Duodenal mucosa (tissue), 2 donors: ENCODE results near the gene MPPED2.

Experiments used
- H3K27ac ChIP-seq: one replicate; pipeline ENCODE4 v1.7.0; 2013; ENCODE audit warnings: low read depth, low read length
- H3K27me3 ChIP-seq, 2 donors: one replicate each; pipeline ENCODE4 v1.7.0; 2013; ENCODE audit warnings: low read length in 2 of 2, control low read depth in 1 of 2; ENCODE audit not compliant: insufficient read depth in 2 of 2, control insufficient read depth in 1 of 2
- H3K36me3 ChIP-seq, 2 donors: one replicate each; pipeline ENCODE4 v1.7.0; 2013; ENCODE audit warnings: low read length in 2 of 2, control low read depth in 1 of 2; ENCODE audit not compliant: insufficient read depth in 2 of 2, control insufficient read depth in 1 of 2
- H3K4me1 ChIP-seq, 2 donors: one replicate each; pipeline ENCODE4 v1.7.0; 2013; ENCODE audit warnings: low read length in 2 of 2, control low read depth in 1 of 2; ENCODE audit not compliant: insufficient read depth in 2 of 2, control insufficient read depth in 1 of 2
- H3K4me3 ChIP-seq, 2 donors: one replicate each; pipeline ENCODE4 v1.7.0; 2013; ENCODE audit warnings: low read length in 2 of 2, low read depth in 1 of 2
- H3K9ac ChIP-seq, 2 donors: one replicate each; pipeline ENCODE4 v1.7.0; 2013; ENCODE audit warnings: low read length in 2 of 2, low read depth in 1 of 2
- H3K9me3 ChIP-seq, 2 donors: one replicate each; pipeline ENCODE4 v1.7.0; 2013; ENCODE audit warnings: low read length in 2 of 2, control low read depth in 1 of 2; ENCODE audit not compliant: control insufficient read depth in 1 of 2

The MPPED2 gene

DNA sequence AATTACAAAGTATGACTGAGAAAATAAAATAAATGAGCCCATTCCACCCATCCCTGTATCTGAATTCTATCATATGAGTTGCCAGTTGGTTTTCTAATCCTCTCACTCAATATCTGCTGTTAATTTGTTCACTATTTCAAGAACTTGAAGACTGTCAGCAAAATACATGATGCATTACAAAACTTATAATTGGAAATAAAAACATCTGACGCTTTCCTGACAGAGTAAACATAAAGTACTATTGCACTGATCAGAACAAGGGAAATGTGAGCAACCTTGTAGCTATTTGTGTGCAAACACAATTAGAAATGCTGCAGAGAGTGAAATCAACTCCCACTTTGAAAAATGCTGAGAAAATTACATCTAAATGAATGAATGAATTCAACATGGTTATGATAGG lies 97.1 kb downstream of the MPPED2 start:
- H3K4me1 ChIP-seq: peaks cover 7 to 16% of the 10 kb centered on the region in 2 donors
- H3K9me3 ChIP-seq: no peaks in the 10 kb centered on the region
- no peak overlapping the region for H3K4me3 ChIP-seq
- no peak overlapping the region for H3K27ac ChIP-seq
- H3K36me3 ChIP-seq: no peaks in the 10 kb centered on the region
- H3K9ac ChIP-seq: no peak overlapping the region
- H3K27me3 ChIP-seq: no peaks in the 10 kb centered on the region

DNA sequence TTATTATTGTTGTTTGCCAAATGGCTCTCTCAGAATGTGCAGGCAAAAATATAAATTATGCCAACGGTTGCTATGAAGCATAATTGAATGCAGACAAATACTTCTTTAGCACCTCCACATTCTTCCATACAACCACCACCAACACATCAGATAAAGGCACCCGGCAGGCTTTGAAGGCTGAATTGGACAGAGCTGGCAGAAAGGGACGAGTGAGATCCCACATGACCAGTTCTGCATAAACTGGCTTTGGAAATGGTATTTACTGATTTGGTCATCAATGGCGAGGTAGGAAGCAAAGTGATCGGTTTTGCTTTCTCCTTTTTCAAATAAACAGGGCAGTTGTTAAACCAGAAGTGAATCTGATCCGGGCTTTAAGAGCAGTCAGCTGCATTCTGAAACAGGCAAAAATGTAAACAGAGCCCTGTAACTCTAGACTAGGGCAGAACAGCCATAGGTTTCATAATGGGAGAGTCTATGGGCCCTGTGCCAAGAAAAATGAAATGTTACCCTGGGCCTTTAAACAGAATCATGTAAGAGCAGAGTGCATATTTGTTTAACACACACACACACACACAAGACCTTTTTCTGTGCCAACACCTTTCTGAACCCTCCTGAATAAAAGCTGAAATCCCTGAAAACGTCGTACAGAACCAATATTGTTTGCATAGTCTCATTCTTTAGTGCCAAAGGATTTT lies 97.7 kb downstream of the MPPED2 start:
- H3K27me3 ChIP-seq: no peaks in the 10 kb centered on the region
- no peaks in the 10 kb centered on the region for H3K9me3 ChIP-seq
- peaks cover 7 to 16% of the 10 kb centered on the region in 2 donors for H3K4me1 ChIP-seq
- no peak overlapping the region for H3K27ac ChIP-seq
- H3K36me3 ChIP-seq: no peaks in the 10 kb centered on the region
- H3K4me3 ChIP-seq: peak overlapping the region; percentile 42 to 54
- H3K9ac ChIP-seq: no peak overlapping the region

DNA sequence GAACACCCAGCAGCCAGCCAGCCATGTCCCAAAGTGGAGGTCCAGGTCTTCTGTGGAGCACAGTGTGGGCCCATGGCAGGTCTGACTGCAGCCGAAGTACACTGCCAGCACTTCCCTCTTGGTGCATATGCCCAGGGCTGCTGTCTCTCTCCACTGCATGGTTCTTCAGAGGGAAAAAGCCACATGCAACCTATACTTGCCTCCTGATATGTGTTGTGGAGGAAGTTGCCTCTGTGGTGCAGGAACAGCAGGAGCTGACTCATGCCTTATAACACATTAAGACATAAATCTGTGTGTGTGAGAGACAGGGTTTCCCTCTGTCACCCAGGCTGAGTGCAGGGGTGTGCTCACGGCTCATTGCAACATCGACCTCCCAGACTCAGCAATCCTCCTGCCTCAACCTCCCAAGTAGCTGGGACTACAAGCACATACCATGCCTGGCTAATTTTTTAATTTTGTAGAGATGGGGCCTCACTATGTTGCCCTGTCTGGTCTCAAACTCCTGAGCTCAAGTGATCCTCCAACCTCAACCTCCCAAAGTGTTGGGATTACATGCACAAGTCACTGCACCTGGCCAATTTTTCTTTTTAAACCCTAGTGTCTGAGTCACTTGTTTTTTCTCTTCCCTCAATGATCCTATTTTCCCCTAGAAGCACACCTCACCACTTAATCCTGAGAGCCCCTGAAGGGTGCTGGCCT lies 98.8 kb downstream of the MPPED2 start:
- H3K9ac ChIP-seq: no peak overlapping the region
- peaks cover 7 to 16% of the 10 kb centered on the region in 2 donors for H3K4me1 ChIP-seq
- H3K36me3 ChIP-seq: no peaks in the 10 kb centered on the region
- no peaks in the 10 kb centered on the region for H3K9me3 ChIP-seq
- H3K4me3 ChIP-seq: no peak overlapping the region
- no peaks in the 10 kb centered on the region for H3K27me3 ChIP-seq
- H3K27ac ChIP-seq: no peak overlapping the region

DNA sequence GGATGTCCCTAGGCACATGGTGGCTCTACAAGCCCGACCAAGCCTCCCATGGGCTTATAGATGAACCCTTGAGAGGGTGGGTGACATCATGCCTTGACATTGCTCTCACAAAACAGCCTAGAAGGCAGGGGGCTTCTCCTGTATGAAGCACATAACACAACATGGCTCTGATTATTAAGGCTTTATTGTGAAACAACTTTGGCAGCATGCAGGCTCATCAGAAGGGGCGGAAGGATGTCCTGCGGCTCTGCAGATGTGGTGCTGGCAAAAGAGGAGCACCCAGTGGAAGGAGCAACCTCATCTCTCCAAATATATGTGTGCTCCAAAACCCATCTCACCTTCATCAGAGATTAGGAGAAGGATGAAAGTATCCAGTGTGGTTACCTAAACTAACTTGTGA lies 100.4 kb downstream of the MPPED2 start:
- no peak overlapping the region for H3K4me3 ChIP-seq
- H3K9me3 ChIP-seq: no peaks in the 10 kb centered on the region
- H3K4me1 ChIP-seq: peaks cover 7 to 16% of the 10 kb centered on the region in 2 donors
- no peak overlapping the region for H3K9ac ChIP-seq
- H3K27me3 ChIP-seq: no peaks in the 10 kb centered on the region
- no peaks in the 10 kb centered on the region for H3K36me3 ChIP-seq
- H3K27ac ChIP-seq: no peak overlapping the region

DNA sequence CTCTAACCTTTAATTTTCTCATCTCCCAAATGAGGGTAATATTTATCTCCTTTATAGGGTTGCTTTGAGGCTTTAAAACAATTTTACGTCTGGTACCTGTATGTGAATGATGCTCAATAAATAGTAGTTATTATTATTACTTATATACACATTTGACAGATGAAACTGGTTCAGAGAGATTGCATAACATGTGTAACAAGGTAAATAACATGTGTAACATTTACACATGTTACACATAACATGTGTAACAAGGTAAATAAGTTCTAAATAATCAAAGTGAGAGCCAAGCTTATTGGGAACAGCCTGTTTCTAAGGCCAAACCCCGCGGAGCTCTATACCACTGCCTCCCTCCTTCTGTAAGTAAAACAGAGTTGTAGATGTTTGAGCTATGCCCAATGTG lies 100.9 kb downstream of the MPPED2 start:
- H3K27ac ChIP-seq: no peak overlapping the region
- H3K27me3 ChIP-seq: no peaks in the 10 kb centered on the region
- no peaks in the 10 kb centered on the region for H3K36me3 ChIP-seq
- H3K9ac ChIP-seq: no peak overlapping the region
- H3K4me1 ChIP-seq: peaks cover 7 to 16% of the 10 kb centered on the region in 2 donors
- H3K4me3 ChIP-seq: no peak overlapping the region
- H3K9me3 ChIP-seq: no peaks in the 10 kb centered on the region

DNA sequence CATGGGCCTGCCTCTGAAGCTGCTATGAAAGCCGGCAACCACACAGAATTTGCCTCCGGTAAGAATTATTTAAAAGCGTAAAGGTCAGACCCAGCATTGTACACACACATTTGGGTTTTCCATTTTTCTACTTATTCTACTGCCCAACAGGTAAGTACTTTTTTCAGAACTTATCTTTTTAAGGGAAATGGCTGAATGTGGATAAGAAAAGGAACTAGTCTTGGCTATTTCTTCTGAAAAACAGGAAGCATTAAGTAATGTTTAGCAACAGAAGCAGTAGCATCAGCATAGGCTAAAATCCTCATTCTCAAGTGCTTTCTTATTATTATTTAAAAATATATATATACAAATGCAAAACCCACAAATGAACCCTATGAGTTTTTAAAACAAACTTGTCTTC lies 103.1 kb downstream of the MPPED2 start:
- Histone ChIP-seq H3K27me3 (no peaks in the 10 kb centered on the region), H3K27ac (no peak overlapping the region), H3K4me1 (peaks cover 0 to 6% of the 10 kb centered on the region in 2 donors), H3K9ac (no peak overlapping the region), H3K4me3 (no peak overlapping the region), H3K9me3 (no peaks in the 10 kb centered on the region), H3K36me3 (no peaks in the 10 kb centered on the region)

DNA sequence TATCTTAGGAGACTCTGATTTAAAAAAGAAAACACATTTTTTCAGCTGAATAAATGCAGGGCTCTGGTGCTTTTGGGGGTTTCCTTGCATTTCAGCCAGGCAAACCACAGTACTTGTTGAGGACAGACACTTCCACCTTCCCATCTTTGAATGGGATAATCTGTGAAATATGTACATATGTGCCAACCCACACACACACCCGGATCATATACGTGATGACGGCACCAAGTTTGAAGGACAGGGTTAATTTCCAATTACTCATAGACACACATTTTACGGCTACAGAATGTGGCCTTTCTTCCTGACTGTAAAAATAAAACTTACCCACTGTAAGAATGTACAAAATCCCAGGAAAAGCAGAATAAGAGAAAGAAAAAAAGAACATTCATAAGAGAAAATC lies 104.4 kb downstream of the MPPED2 start:
- Histone ChIP-seq H3K9ac (no peak overlapping the region), H3K9me3 (no peaks in the 10 kb centered on the region), H3K27me3 (no peaks in the 10 kb centered on the region), H3K27ac (no peak overlapping the region), H3K4me1 (no peaks in the 10 kb centered on the region), H3K4me3 (no peak overlapping the region), H3K36me3 (no peaks in the 10 kb centered on the region)

DNA sequence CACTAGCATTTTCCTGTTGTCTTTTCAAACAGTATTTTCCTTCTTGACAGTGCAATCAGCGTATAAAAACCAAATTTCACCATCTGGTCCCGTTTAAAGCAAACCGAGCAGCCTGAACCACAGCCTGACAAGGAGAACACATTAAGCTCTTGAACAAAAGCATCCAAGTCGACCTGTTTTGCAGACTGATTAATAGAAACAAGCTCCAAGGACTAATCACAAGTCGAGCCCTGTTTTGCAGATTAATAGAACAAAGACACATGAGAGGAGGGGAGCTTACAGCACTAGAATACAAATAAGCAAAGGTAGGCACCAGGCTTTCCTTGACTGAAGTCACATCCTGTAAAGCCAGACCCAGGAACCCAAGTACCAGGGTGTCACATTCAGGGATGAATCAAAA lies 104.8 kb downstream of the MPPED2 start:
- H3K4me1 ChIP-seq: no peaks in the 10 kb centered on the region

DNA sequence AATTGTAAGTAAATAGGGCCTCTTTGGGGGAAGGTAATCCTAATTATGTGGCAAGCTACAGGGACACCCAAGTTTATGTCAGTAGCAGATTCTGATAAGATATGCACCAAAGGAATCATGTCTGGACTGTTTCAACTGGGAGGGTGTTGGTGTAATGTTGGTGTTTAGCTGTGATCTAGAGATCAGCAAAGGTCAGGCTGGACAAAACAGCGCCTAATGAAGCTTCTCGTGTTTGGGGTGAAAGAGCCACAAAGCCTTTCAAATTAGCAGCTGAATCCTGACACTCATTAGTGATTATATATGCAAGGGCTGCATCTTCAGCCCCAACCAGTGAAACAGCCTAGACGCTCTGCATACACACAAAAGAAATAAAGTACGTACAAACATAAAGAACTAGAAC lies 106.3 kb downstream of the MPPED2 start:
- H3K27ac ChIP-seq: no peak overlapping the region
- H3K4me3 ChIP-seq: no peak overlapping the region

More for the DNA sequence above, 104.8 kb downstream of the MPPED2 start:
- no peaks in the 10 kb centered on the region for H3K9me3 ChIP-seq
- no peak overlapping the region for H3K4me3 ChIP-seq
- no peak overlapping the region for H3K9ac ChIP-seq
- no peaks in the 10 kb centered on the region for H3K36me3 ChIP-seq
- no peaks in the 10 kb centered on the region for H3K27me3 ChIP-seq
- H3K27ac ChIP-seq: no peak overlapping the region

DNA sequence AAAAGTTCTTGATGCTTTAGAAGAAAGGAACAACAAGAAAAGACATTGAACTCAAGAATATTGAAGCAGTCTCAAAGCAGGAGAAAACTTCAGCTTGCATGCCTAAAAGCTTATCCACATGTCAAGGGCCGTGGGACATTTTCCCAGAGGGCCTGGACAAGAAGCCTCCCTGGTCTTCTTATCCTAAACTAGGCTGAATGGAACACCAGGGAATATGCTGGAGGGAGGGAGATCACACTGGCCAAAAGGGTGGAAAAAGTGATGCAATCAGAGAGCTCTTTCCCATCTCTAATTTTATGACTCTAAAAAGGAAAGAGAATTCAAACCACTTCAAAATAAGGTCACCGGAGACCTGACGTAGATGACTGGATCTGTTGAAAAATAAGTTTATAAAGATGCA lies 107.2 kb downstream of the MPPED2 start:
- H3K9me3 ChIP-seq: no peaks in the 10 kb centered on the region
- H3K4me3 ChIP-seq: no peak overlapping the region
- no peaks in the 10 kb centered on the region for H3K4me1 ChIP-seq
- no peaks in the 10 kb centered on the region for H3K36me3 ChIP-seq
- H3K9ac ChIP-seq: no peak overlapping the region
- no peaks in the 10 kb centered on the region for H3K27me3 ChIP-seq
- H3K27ac ChIP-seq: no peak overlapping the region

More for the DNA sequence above, 106.3 kb downstream of the MPPED2 start:
- Histone ChIP-seq H3K9me3 (no peaks in the 10 kb centered on the region), H3K36me3 (no peaks in the 10 kb centered on the region), H3K27me3 (no peaks in the 10 kb centered on the region), H3K9ac (no peak overlapping the region), H3K4me1 (no peaks in the 10 kb centered on the region)
